PFSK-1 (cell line): ENCODE results near the gene WNT7B.

Experiments used
- FOXP2 ChIP-seq: optimal IDR thresholded peaks from 2 replicates; pipeline ENCODE3; 2011; ENCODE audit warnings: borderline replicate concordance, control low read depth, inconsistent platforms; ENCODE audit not compliant: insufficient read depth; ENCODE audit errors: extremely low read length, extremely low read depth
- POLR2AphosphoS5 ChIP-seq: IDR thresholded peaks from 2 replicates; pipeline ENCODE4 v1.6.1; 2012; ENCODE audit warnings: low read depth, mild to moderate bottlenecking, control low read depth, low read length, moderate library complexity
- REST ChIP-seq, 2 experiments: IDR thresholded peaks; 2 replicates each; pipeline versions ENCODE4 v1.6.1 to v1.8.0; 2011 to 2012; ENCODE audit warnings: low read depth in 2 of 2, low read length in 2 of 2, control low read depth in 1 of 2, inconsistent platforms in 1 of 2, mild to moderate bottlenecking in 1 of 2, moderate library complexity in 1 of 2; ENCODE audit not compliant: insufficient read depth in 1 of 2
- SIN3A ChIP-seq: IDR thresholded peaks from 2 replicates; pipeline ENCODE4 v1.6.1; 2012; ENCODE audit warnings: mild to moderate bottlenecking, low read length, moderate library complexity, borderline replicate concordance; ENCODE audit not compliant: insufficient read depth
- TAF1 ChIP-seq: IDR thresholded peaks from 2 replicates; pipeline ENCODE4 v1.6.1; 2012; ENCODE audit warnings: low read length, control low read depth, borderline replicate concordance; ENCODE audit not compliant: insufficient read depth

Gene WNT7B

GRCh38 chr22:45893516-45893915 is 83.4 kb downstream of the WNT7B start:
- TF ChIP-seq POLR2AphosphoS5 (no peak), TAF1 (no peak), FOXP2 (no peak), REST (IDR thresholded peaks at IDR 0.05; ENCODE audit: insufficient read depth in 1 of 2, low read depth in 2 of 2, low read length in 2 of 2) (no peak), SIN3A (no peak)

DNA sequence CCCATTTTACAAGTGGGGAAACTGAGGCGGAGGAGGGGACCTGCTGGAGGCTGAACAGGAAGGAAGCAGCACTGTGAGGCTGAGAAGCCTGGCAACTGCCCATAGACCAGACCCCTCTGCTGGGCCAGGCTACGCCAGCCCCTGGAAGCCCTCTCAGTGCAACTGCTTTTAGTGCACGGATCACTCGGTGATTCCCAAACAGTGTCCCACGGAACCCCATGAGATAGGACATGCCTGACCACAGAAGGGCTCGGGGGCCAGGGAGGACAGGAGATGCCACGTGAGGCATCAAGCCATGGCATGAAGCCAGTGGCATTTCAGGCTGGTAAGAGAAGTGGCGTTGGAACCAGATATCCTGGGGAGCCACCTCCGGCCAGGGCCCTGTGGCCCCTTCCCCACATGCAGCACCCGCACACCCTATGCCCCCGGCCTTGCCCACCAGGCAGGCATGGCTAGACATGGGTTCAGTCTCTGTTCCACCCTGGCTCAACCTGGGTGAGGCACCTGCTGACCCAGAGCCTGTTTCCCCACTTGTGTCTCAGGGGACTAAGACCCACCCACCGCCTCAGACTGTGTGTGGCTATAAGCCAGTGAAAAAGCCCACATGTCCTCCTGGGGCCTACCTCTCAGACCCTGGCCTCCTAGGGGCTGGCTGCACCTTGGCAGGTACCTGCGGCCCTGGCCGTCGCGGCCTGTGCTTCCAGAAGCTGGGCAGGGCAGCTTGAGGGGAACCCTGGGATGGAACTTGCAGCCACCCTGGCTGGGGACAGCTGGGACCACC is 84.1 kb downstream of the WNT7B start:
- TF ChIP-seq TAF1 (no peak), REST (IDR thresholded peaks at IDR 0.05; ENCODE audit: insufficient read depth in 1 of 2, low read depth in 2 of 2, low read length in 2 of 2) (no peak), POLR2AphosphoS5 (no peak), SIN3A (no peak), FOXP2 (no peak)

GRCh38 chr22:45891996-45892621 is 84.9 kb downstream of the WNT7B start:
- TF ChIP-seq SIN3A (no peak), FOXP2 (no peak), TAF1 (no peak), POLR2AphosphoS5 (no peak), REST (IDR thresholded peaks at IDR 0.05; ENCODE audit: insufficient read depth in 1 of 2, low read depth in 2 of 2, low read length in 2 of 2) (no peak)

GRCh38 chr22:45891471-45891995 is 85.4 kb downstream of the WNT7B start:
- TF ChIP-seq FOXP2, result no peak
- no peak for TF ChIP-seq SIN3A
- TF ChIP-seq TAF1, result no peak
- no peak for TF ChIP-seq REST (IDR thresholded peaks at IDR 0.05; ENCODE audit: insufficient read depth in 1 of 2, low read depth in 2 of 2, low read length in 2 of 2)
- TF ChIP-seq POLR2AphosphoS5, result no peak
